Stimulated activated CD8-positive, alpha-beta memory T cell treated with anti-CD3 and anti-CD28 coated beads, Interleukin-15, amount 100 ng/mL, for 48 hours (primary cell): ENCODE measurements around the gene CALHM6.

Experiments
- DNase-seq, 2 donors: peaks; one replicate each; pipeline ENCODE4 v3.0.0-alpha.2; 2020; ENCODE audit warnings: low read depth in 2 of 2

CALHM6 gene

GRCh38 chr6:116461331-116461931 is at the start of gene CALHM6:
Gene CALHM6 (plus strand): TSS chr6:116461375. CDS start chr6:116461930, 555 bp downstream.
- DNase-seq = no peak

- DNase-seq = no peak
Measured at GRCh38 chr6:116412270-116412669, 48.9 kb upstream of the CALHM6 start.

GRCh38 chr6:116413357-116413756 is 47.8 kb upstream of the CALHM6 start:
- DNase-seq = no peak

GRCh38 chr6:116417661-116418060 is 43.5 kb upstream of the CALHM6 start:
- DNase-seq = no peak

GRCh38 chr6:116419069-116419786 is 41.9 kb upstream of the CALHM6 start:
- DNase-seq = no peak

GRCh38 chr6:116420341-116420740 is 40.8 kb upstream of the CALHM6 start:
- no peak for DNase-seq

GRCh38 chr6:116422238-116422637 is 38.9 kb upstream of the CALHM6 start:
- DNase-seq = no peak

- no peak for DNase-seq
Measured at GRCh38 chr6:116424001-116424400, 37.2 kb upstream of the CALHM6 start.

GRCh38 chr6:116426551-116426950 is 34.6 kb upstream of the CALHM6 start:
- no peak for DNase-seq

- no peak for DNase-seq
Measured at GRCh38 chr6:116429111-116429510, 32.1 kb upstream of the CALHM6 start.

- DNase-seq = no peak
Measured at GRCh38 chr6:116430860-116431259, 30.3 kb upstream of the CALHM6 start.

- no peak for DNase-seq
Measured at GRCh38 chr6:116431964-116432595, 29.1 kb upstream of the CALHM6 start.

GRCh38 chr6:116433206-116433712 is 27.9 kb upstream of the CALHM6 start:
- DNase-seq = no peak

- DNase-seq = no peak
Measured at GRCh38 chr6:116434056-116434725, 27.0 kb upstream of the CALHM6 start.

- DNase-seq = no peak
Measured at GRCh38 chr6:116436586-116436985, 24.6 kb upstream of the CALHM6 start.

GRCh38 chr6:116437656-116438055 is 23.5 kb upstream of the CALHM6 start:
- DNase-seq = no peak

- DNase-seq = no peak
Measured at GRCh38 chr6:116438590-116439448, 22.4 kb upstream of the CALHM6 start.

- DNase-seq = no peak
Measured at GRCh38 chr6:116439522-116440051, 21.6 kb upstream of the CALHM6 start.

- DNase-seq = no peak
Measured at GRCh38 chr6:116443105-116443504, 18.1 kb upstream of the CALHM6 start.

- DNase-seq = no peak
Measured at GRCh38 chr6:116444092-116444491, 17.1 kb upstream of the CALHM6 start.

GRCh38 chr6:116444575-116444974 is 16.6 kb upstream of the CALHM6 start:
- DNase-seq = no peak
